Measurements from ENCODE around the gene IFI27.

- TF ChIP-seq CTCF (IDR thresholded peaks at IDR 0.05; ENCODE audit: low read length) (peak; percentile 54), EZH2 (optimal IDR thresholded peaks at IDR 0.05; ENCODE audit: low read depth, low read length) (no peak), EZH2phosphoT487 (IDR thresholded peaks at IDR 0.05; ENCODE audit: low read length) (no peak)
Observed at GRCh38 chr14:94132285-94132887, 21.9 kb downstream of the IFI27 start.
